Astrocyte of the spinal cord (primary cell): ENCODE measurements around the gene ZFAND3.
A peak's percentile ranks its signal among the peaks of the same experiment; 100 is the strongest.
"Not testable (repeated sequence)": the region's sequence is repeated elsewhere in the genome, so short reads cannot be mapped to it uniquely, and the experiment has no call there.

Experiments used
- DNase-seq: peaks from one replicate; pipeline ENCODE4 v3.0.0; 2011; ENCODE audit warnings: low read depth, low spot score
- H3K4me3 ChIP-seq: 2 replicates; pipeline ENCODE4 v1.5.1; 2011; ENCODE audit warnings: low read depth, mild to moderate bottlenecking, low read length, moderate library complexity
- CTCF ChIP-seq: IDR thresholded peaks from 2 replicates; pipeline ENCODE4 v1.5.1; 2012; ENCODE audit warnings: low read depth, mild to moderate bottlenecking, low read length, inconsistent platforms
- in situ Hi-C: cut with HindIII; loops from 2 replicates; pipeline ENCODE4 v1.10.0; 2017; ENCODE audit warnings: low sequenced_read_pairs

Gene ZFAND3

GRCh38 chr6:37940074-37940847 lies 120.7 kb downstream of the ZFAND3 start:
- no peak for TF ChIP-seq CTCF
- in situ Hi-C loops, result no loop called here
- no peak overlapping the region for H3K4me3 ChIP-seq
- DNase-seq, result peak; percentile 49

GRCh38 chr6:37941871-37942270 lies 122.3 kb downstream of the ZFAND3 start:
- no peak overlapping the region for H3K4me3 ChIP-seq
- in situ Hi-C loops, result no loop called here
- DNase-seq, result no peak
- TF ChIP-seq CTCF, result no peak

GRCh38 chr6:37942606-37943376 lies 123.3 kb downstream of the ZFAND3 start:
- no peak for DNase-seq
- H3K4me3 ChIP-seq, result no peak overlapping the region
- TF ChIP-seq CTCF, result no peak
- in situ Hi-C loops, result no loop called here

- DNase-seq, result no peak
- H3K4me3 ChIP-seq, result no peak overlapping the region
- no peak for TF ChIP-seq CTCF
- in situ Hi-C loops, result no loop called here
Observed at GRCh38 chr6:37943436-37944058, 124.0 kb downstream of the ZFAND3 start.

GRCh38 chr6:37946057-37946456 lies 126.5 kb downstream of the ZFAND3 start:
- in situ Hi-C loops, result no loop called here
- TF ChIP-seq CTCF, result no peak
- no peak overlapping the region for H3K4me3 ChIP-seq
- no peak for DNase-seq

GRCh38 chr6:37947468-37947867 lies 127.9 kb downstream of the ZFAND3 start:
- in situ Hi-C loops, result no loop called here
- no peak overlapping the region for H3K4me3 ChIP-seq
- no peak for DNase-seq
- no peak for TF ChIP-seq CTCF

- H3K4me3 ChIP-seq, in situ Hi-C loops, DNase-seq: not testable (repeated sequence)
Observed at GRCh38 chr6:37948584-37948983, 129.1 kb downstream of the ZFAND3 start.
